Caco-2 (cell line): ENCODE data around the gene SLC19A1. TPM values are rescaled to one million over a fixed set of nuclear protein-coding genes. Genes with fewer than 3 reads are reported as not detected.

Experiments
- BruUV-seq: library from RNA; stranded (reverse); fragments of 400-500 nt; replicated peaks from 2 replicates; lab custom pipeline; 2021; lab: Mats Ljungman, UMichigan
- CTCF ChIA-PET: fragments of 300-600 bp; sonication (Branson Sonifier 250); formaldehyde crosslinking; loops from one replicate; lab custom pipeline; 2022; ENCODE audit warnings: antibody characterized with exemption; lab: Charles Lee
- POLR2A ChIA-PET: fragments of 300-600 bp; sonication (Branson Sonifier 250); formaldehyde crosslinking; loops from one replicate; lab custom pipeline; 2022; ENCODE audit warnings: antibody characterized with exemption; lab: Charles Lee
- DNase-seq, 2 experiments: peaks; one replicate each; pipeline versions ENCODE4 v3.0.0 to v3.0.0-alpha.2; 2020 to 2022
- H3K27me3 ChIP-seq: replicated peaks from 2 replicates; pipeline ENCODE4 v1.6.0; 2011; ENCODE audit warnings: low read length; ENCODE audit not compliant: control insufficient read depth, insufficient read depth
- H3K36me3 ChIP-seq: 2 replicates; pipeline ENCODE4 v1.5.1; 2011; ENCODE audit warnings: low read length; ENCODE audit not compliant: control insufficient read depth, insufficient read depth
- H3K4me1 ChIP-seq: fragments of 250-450 bp; sonication (Bioruptor Pico); 2 replicates; pipeline ENCODE4 v1.5.1; 2020; ENCODE audit warnings: mild to moderate bottlenecking
- H3K4me3 ChIP-seq: 2 replicates; pipeline ENCODE4 v1.5.1; 2011; ENCODE audit warnings: low read depth, mild to moderate bottlenecking, control low read depth, low read length
- H3K9me3 ChIP-seq: fragments of 250-450 bp; sonication (Bioruptor Pico); 2 replicates; pipeline ENCODE4 v1.5.1; 2020; ENCODE audit warnings: mild to moderate bottlenecking, moderate library complexity
- H3K27ac Mint-ChIP-seq: one replicate; pipeline ENCODE4 v1.8.0; 2022; ENCODE audit warnings: mixed read lengths; ENCODE audit not compliant: unreplicated experiment
- H3K27me3 Mint-ChIP-seq: one replicate; pipeline ENCODE4 v1.8.0; 2022; ENCODE audit warnings: mixed read lengths; ENCODE audit not compliant: insufficient read depth, unreplicated experiment
- H3K36me3 Mint-ChIP-seq: one replicate; pipeline ENCODE4 v1.8.0; 2022; ENCODE audit warnings: mild to moderate bottlenecking, mixed read lengths; ENCODE audit not compliant: insufficient read depth, unreplicated experiment
- H3K4me1 Mint-ChIP-seq: one replicate; pipeline ENCODE4 v1.8.0; 2022; ENCODE audit warnings: low read depth, mixed read lengths; ENCODE audit not compliant: unreplicated experiment
- H3K4me3 Mint-ChIP-seq: one replicate; pipeline ENCODE4 v1.8.0; 2022; ENCODE audit warnings: mild to moderate bottlenecking, moderate library complexity, mixed read lengths; ENCODE audit not compliant: unreplicated experiment
- H3K9me3 Mint-ChIP-seq: one replicate; pipeline ENCODE4 v1.8.0; 2022; ENCODE audit warnings: mixed read lengths; ENCODE audit not compliant: unreplicated experiment
- CTCF ChIP-seq, 2 experiments: fragments of 200-600 bp in 1 of 2; IDR thresholded peaks; 1 replicate in 1 of 2; 2 replicates in 1 of 2; pipeline versions ENCODE4 v1.5.1 to v1.8.0; 2011 to 2022; ENCODE audit warnings: antibody characterized with exemption in 1 of 2, control low read depth in 1 of 2, inconsistent platforms in 1 of 2, low read depth in 1 of 2, low read length in 1 of 2, mild to moderate bottlenecking in 1 of 2, moderate library complexity in 1 of 2; ENCODE audit not compliant: insufficient read depth in 1 of 2, severe bottlenecking in 1 of 2, unreplicated experiment in 1 of 2
- intact Hi-C: fragments of 100-400 bp; cut with micrococcal nuclease; formaldehyde crosslinking; loops from one replicate; pipeline ENCODE4 v1.10.0; 2022; ENCODE audit not compliant: unreplicated experiment
- total RNA-seq: library from RNA; stranded (reverse); gene quantifications from 2 replicates; pipeline ENCODE4 v1.2.3, GENCODE V29; 2022

Gene SLC19A1
- total RNA-seq, 1 experiment from 2014 or later: 45.4 TPM

- POLR2A ChIA-PET: no interaction called here
- no peak overlapping the region for H3K4me3 ChIP-seq
- CTCF ChIA-PET: no interaction called here
- H3K36me3 ChIP-seq: no peaks in the 10 kb centered on the region; the same call in none of the 2 replicates
- no peaks in the 10 kb centered on the region for H3K4me1 ChIP-seq
- H3K4me3 Mint-ChIP-seq: no peak overlapping the region
- intact Hi-C loops: no loop called here
- no peak overlapping the region for H3K27ac Mint-ChIP-seq
- BruUV-seq: no TSS peak
- H3K9me3 Mint-ChIP-seq: no peaks in the 10 kb centered on the region
- H3K4me1 Mint-ChIP-seq: no peaks in the 10 kb centered on the region
- H3K27me3 Mint-ChIP-seq: no peaks in the 10 kb centered on the region
- no peak for TF ChIP-seq CTCF (IDR thresholded peaks at IDR 0.05; ENCODE audit: insufficient read depth in 1 of 2, low read depth in 1 of 2, low read length in 1 of 2, severe bottlenecking in 1 of 2, unreplicated experiment in 1 of 2)
- H3K27me3 ChIP-seq: no peaks in the 10 kb centered on the region
- H3K9me3 ChIP-seq: no peaks in the 10 kb centered on the region
- H3K36me3 Mint-ChIP-seq: peaks cover 55% of the 10 kb centered on the region
- no peak for DNase-seq
These were observed 52.0 kb downstream of the SLC19A1 start for GRCh38 chr21:45490049-45490731.

- no TSS peak for BruUV-seq
- H3K4me1 ChIP-seq: no peaks in the 10 kb centered on the region
These were observed 52.6 kb downstream of the SLC19A1 start for GRCh38 chr21:45489722-45489982.

GRCh38 chr21:45488931-45489721, 53.1 kb downstream of the SLC19A1 start:
- Mint-ChIP-seq H3K4me1 (no peaks in the 10 kb centered on the region), H3K4me3 (no peak overlapping the region), H3K27ac (no peak overlapping the region), H3K27me3 (no peaks in the 10 kb centered on the region), H3K36me3 (peaks cover 54% of the 10 kb centered on the region), H3K9me3 (no peaks in the 10 kb centered on the region)
- CTCF ChIA-PET: no interaction called here
- no peak for DNase-seq
- intact Hi-C loops: no loop called here
- POLR2A ChIA-PET: no interaction called here
- Histone ChIP-seq H3K27me3 (no peaks in the 10 kb centered on the region), H3K4me1 (no peaks in the 10 kb centered on the region), H3K9me3 (no peaks in the 10 kb centered on the region), H3K4me3 (no peak overlapping the region), H3K36me3 (peaks cover 2% of the 10 kb centered on the region; the same call in 1 of the 2 replicates)
- no peak for TF ChIP-seq CTCF (IDR thresholded peaks at IDR 0.05; ENCODE audit: insufficient read depth in 1 of 2, low read depth in 1 of 2, low read length in 1 of 2, severe bottlenecking in 1 of 2, unreplicated experiment in 1 of 2)
- no TSS peak for BruUV-seq

More at GRCh38 chr21:45489722-45489982, 52.6 kb downstream of the SLC19A1 start:
- CTCF ChIA-PET: no interaction called here
- Histone ChIP-seq H3K36me3 (no peaks in the 10 kb centered on the region; the same call in 1 of the 2 replicates), H3K27me3 (no peaks in the 10 kb centered on the region), H3K9me3 (no peaks in the 10 kb centered on the region), H3K4me3 (no peak overlapping the region)
- no peaks in the 10 kb centered on the region for H3K9me3 Mint-ChIP-seq
- intact Hi-C loops: no loop called here
- H3K4me3 Mint-ChIP-seq: no peak overlapping the region
- H3K27ac Mint-ChIP-seq: no peak overlapping the region
- no peaks in the 10 kb centered on the region for H3K4me1 Mint-ChIP-seq
- peaks cover 52% of the 10 kb centered on the region for H3K36me3 Mint-ChIP-seq
- TF ChIP-seq CTCF (IDR thresholded peaks at IDR 0.05; ENCODE audit: insufficient read depth in 1 of 2, low read depth in 1 of 2, low read length in 1 of 2, severe bottlenecking in 1 of 2, unreplicated experiment in 1 of 2): no peak
- POLR2A ChIA-PET: no interaction called here
- no peaks in the 10 kb centered on the region for H3K27me3 Mint-ChIP-seq
- no peak for DNase-seq
